Chondrocyte (in vitro differentiated cells): ENCODE data around the gene LAMP2. TPM values are rescaled to one million over a fixed set of nuclear protein-coding genes. Genes with fewer than 3 reads are reported as not detected.

Source experiments
- DNase-seq: peaks from one replicate; pipeline ENCODE4 v3.0.0; 2021; ENCODE audit warnings: mixed read lengths, low spot score
- H3K27ac Mint-ChIP-seq: one replicate; pipeline ENCODE4 v1.8.0; 2021; ENCODE audit warnings: mild to moderate bottlenecking, moderate library complexity, mixed read lengths; ENCODE audit not compliant: unreplicated experiment
- H3K27me3 Mint-ChIP-seq: 2 replicates; pipeline ENCODE4 v1.8.0; 2021; ENCODE audit warnings: low read depth, mixed read lengths
- H3K36me3 Mint-ChIP-seq: 2 replicates; pipeline ENCODE4 v1.8.0; 2021; ENCODE audit warnings: low read depth, mixed read lengths
- H3K4me1 Mint-ChIP-seq: 2 replicates; pipeline ENCODE4 v1.8.0; 2021; ENCODE audit warnings: low read depth, mild to moderate bottlenecking, mixed read lengths
- H3K4me3 Mint-ChIP-seq: one replicate; pipeline ENCODE4 v1.8.0; 2021; ENCODE audit warnings: mild to moderate bottlenecking, moderate library complexity, mixed read lengths; ENCODE audit not compliant: unreplicated experiment
- H3K9me3 Mint-ChIP-seq: 2 replicates; pipeline ENCODE4 v1.8.0; 2021; ENCODE audit warnings: low read depth, mixed read lengths
- CTCF ChIP-seq: fragments of 200-600 bp; sonication (generic); IDR thresholded peaks from 2 replicates; pipeline ENCODE4 v1.5.0; 2021; ENCODE audit warnings: antibody characterized with exemption, mild to moderate bottlenecking, moderate library complexity
- total RNA-seq: library from RNA; stranded (reverse); gene quantifications from 3 replicates; pipeline ENCODE4 v1.2.1, GENCODE V29; 2021

LAMP2 gene
- total RNA-seq, 1 donor from 2014 or later: 157 TPM

GRCh38 chrX:120459309-120459708 lies 9.8 kb downstream of the LAMP2 start:
- no peak overlapping the region for H3K27ac Mint-ChIP-seq
- H3K27me3 Mint-ChIP-seq: no peaks in the 10 kb centered on the region
- TF ChIP-seq CTCF: no peak
- no peaks in the 10 kb centered on the region for H3K9me3 Mint-ChIP-seq
- H3K36me3 Mint-ChIP-seq: no peaks in the 10 kb centered on the region
- DNase-seq: no peak
- no peak overlapping the region for H3K4me3 Mint-ChIP-seq
- peaks cover 13% of the 10 kb centered on the region for H3K4me1 Mint-ChIP-seq

DNA sequence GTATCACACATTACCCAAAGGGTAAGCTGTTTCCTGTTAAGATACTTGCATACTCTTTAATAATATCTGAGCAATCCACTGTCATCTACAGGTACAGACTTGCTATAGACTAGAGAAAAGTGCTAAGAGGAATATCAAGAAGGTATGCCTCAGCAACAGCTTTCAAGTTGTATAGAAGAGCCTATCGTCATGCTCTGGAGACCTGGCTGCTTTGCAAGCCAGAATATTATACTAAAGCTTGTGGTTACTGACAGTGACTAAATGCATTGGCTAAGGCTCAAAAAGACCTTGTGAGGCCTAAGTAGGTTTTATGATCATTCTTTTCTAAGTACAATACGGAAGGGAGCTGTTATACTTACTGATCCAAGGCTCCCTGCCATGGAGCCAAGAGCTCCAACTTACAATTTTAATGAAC lies 11.3 kb downstream of the LAMP2 start:
- Mint-ChIP-seq H3K4me3 (no peak overlapping the region), H3K4me1 (peaks cover 10% of the 10 kb centered on the region), H3K9me3 (no peaks in the 10 kb centered on the region), H3K27ac (no peak overlapping the region), H3K27me3 (no peaks in the 10 kb centered on the region), H3K36me3 (peaks cover 2% of the 10 kb centered on the region)
- TF ChIP-seq CTCF: no peak
- no peak for DNase-seq

DNA sequence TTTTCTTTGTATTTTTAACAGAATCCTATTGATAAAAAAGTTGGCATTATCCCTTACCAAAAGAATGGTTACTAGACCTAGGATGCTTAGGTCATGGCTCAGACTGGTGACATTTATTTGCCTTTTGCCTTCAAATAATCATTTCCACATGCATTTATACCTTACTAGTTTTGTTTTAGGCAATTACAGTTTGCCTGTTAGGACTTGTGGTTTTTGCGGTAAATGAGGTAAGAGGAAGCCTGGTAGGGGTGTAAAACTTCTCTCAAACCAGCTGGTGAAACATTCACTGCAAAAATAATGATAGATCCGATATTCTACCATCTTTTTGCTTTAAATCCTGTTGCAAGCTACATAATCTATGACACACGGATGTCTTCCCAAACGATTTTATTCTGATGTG lies 12.1 kb downstream of the LAMP2 start:
- TF ChIP-seq CTCF: no peak
- H3K27me3 Mint-ChIP-seq: no peaks in the 10 kb centered on the region
- H3K36me3 Mint-ChIP-seq: peaks cover 2% of the 10 kb centered on the region
- H3K27ac Mint-ChIP-seq: no peak overlapping the region
- DNase-seq: no peak
- H3K9me3 Mint-ChIP-seq: no peaks in the 10 kb centered on the region
- no peak overlapping the region for H3K4me3 Mint-ChIP-seq
- peaks cover 10% of the 10 kb centered on the region for H3K4me1 Mint-ChIP-seq

DNA sequence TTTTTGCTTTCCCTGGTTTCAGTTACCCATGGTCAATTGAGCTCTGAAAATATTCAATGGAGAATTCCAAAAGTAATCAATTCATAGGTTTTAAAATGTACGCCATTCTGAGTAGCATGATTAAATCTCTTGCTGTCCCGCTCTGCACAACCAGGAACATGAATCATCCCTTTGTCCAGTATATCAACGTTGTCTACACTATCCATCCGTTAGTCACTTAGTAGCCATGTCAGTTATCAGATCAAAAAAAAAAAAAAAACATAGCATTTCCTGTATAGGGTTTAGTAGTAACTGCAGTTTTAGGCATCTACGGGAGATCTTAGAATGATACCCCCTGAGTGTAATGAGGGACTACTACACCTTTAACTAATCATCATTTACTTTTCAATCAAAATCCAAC lies 15.1 kb downstream of the LAMP2 start:
- no peak for DNase-seq
- Mint-ChIP-seq H3K9me3 (no peaks in the 10 kb centered on the region), H3K4me3 (no peak overlapping the region), H3K4me1 (peaks cover 10% of the 10 kb centered on the region), H3K27me3 (no peaks in the 10 kb centered on the region), H3K36me3 (peaks cover 2% of the 10 kb centered on the region), H3K27ac (no peak overlapping the region)
- TF ChIP-seq CTCF: no peak

DNA sequence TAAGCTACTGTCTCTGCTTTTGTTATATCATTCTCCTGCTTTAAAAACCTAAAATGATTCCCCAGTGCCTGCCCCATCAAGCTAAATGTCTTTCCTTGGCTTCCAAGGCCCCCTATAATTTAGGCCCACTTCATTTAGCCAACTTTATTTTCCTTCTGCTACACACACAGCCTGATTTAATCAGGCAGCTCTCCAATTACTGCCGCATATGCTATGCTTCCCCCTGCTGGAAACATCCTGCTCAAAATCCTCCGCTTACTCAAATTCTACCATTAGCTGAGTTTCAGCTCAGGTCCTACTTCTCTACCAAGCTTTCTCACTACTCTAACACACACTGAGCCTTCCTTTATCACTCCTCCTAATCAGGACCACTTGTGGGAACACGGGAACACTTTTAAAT lies 17.0 kb downstream of the LAMP2 start:
- no peaks in the 10 kb centered on the region for H3K9me3 Mint-ChIP-seq
- peaks cover 1% of the 10 kb centered on the region for H3K4me1 Mint-ChIP-seq
- TF ChIP-seq CTCF: peak; percentile 74
- no peaks in the 10 kb centered on the region for H3K27me3 Mint-ChIP-seq
- H3K27ac Mint-ChIP-seq: peak overlapping the region; percentile 50
- peaks cover 2% of the 10 kb centered on the region for H3K36me3 Mint-ChIP-seq
- no peak overlapping the region for H3K4me3 Mint-ChIP-seq
- no peak for DNase-seq
